Stimulated activated CD4-positive, alpha-beta T cell treated with anti-CD3 and anti-CD28 coated beads, Interleukin-2, amount 100 ng/mL, for 48 hours (primary cell): ENCODE results near the gene NADK2.

ENCODE experiments used
- DNase-seq, 2 donors: peaks; one replicate each; pipeline ENCODE4 v3.0.0-alpha.2; 2020

NADK2 gene

DNA sequence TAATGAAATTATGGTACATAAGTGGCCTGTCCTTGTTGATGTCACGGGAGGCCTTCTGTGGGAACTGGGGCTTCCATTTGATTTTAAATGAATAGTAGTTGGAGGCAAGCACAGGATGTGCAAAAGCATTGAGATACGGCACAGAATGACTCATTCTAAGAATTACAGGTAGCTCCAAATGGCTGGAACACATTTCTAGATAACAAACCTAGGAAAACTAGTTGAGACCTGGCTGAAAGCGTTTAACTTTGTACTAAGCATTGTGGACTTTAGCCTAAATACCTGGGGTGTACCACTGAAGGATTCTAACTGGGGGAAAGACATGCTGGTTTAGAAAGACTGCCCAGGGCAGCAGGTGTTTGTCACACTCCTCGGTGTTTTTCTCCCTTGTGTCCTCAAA lies 80.4 kb downstream of the NADK2 start:
- no peak for DNase-seq

DNA sequence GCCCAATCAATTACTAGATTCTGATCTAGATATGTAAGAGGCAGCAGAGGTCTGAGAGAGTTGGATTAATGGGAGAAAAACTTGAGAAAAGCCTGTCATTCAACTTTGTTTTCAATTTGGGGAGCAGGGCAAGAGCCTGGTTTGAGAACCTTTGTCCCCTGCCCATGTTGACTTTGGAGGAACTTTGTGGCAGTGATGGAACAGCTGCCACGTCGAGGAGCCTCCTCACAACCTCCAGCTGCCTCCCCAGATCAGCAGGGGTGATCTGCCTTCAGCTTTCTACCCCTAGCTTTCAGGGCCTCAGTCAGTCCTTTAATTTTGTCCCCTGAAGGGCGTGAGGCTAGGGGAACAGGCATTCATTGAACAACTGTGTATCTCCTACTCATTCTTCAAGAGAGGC lies 81.1 kb downstream of the NADK2 start:
- no peak for DNase-seq

DNA sequence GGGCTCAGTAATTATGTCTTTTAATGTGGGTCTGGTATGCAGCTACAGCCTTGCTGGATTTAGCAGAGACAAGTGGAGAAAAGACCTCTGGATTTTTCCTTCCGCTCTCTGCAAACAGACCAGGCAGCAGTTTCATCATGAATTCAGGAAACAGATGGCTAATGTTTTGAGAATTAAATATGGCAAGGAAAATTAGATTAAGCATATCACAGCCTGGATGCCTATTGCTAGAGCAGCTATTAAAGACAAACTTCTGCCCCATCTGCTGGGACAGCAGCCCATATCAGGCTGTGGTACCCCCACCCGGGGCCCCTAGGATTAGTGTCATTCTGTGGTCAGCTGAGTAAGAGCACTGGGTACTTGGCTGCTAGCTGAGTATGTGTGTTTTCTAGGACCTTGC lies 83.6 kb downstream of the NADK2 start:
- no peak for DNase-seq

DNA sequence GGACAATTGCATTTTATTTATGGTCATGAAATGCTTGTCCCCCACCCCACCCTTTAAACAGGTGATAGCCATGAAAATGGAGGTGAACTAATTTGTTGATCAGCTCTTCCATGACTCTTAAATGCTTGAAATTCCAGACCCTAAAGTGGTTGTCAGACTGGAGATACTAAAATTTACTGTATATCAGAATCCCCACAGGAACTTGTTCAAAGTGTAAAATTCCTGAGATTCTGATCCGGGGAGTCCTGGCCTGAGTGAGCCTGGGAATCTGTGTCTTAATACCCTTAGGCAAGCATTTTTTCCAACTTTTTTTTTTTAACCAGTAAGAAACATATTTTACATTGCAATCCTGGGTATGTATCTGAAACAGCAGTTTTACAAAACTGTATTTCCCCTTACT lies 85.1 kb downstream of the NADK2 start:
- no peak for DNase-seq

DNA sequence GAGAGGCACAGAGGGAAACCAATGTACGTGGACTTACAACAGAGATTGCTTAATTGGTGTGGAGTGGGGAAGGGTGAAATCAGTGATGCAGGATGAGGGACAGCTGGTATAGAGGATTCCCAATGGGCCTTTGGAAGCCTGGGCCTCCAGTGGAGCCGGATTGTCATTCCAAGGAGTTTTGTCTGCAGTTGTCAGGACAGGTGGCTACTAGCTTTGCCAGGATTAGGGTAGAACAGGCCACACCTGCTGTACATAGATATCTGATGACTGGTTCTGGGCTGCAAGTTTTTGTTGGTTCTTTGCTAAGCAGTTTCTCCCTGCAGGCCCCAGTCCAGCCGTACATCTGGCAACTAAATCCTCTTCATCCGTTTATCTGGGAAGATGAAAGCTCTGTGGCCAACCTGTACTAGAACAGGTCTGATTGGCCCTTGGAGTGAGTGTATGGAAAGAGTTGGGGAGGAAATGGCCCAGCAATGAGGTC lies 85.6 kb downstream of the NADK2 start:
- no peak for DNase-seq

DNA sequence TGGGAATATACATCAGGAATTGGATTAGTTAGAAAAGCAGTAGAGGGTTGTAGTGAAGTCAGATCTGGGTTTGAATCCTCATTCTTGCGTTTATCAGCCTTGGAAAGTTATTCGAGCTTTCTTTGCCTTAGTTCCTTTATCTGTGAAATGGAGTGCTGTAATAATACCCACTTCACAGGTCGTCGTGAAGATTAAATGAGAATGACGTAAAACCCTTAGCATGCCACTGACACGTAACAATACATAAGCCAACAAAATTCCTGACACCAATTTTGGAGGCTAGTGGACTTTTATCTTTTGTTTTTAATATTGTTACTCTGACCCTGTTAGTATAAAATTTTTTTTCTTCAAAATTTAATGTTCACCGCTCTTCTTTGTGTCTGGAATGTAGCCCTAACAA lies 86.4 kb downstream of the NADK2 start:
- no peak for DNase-seq

DNA sequence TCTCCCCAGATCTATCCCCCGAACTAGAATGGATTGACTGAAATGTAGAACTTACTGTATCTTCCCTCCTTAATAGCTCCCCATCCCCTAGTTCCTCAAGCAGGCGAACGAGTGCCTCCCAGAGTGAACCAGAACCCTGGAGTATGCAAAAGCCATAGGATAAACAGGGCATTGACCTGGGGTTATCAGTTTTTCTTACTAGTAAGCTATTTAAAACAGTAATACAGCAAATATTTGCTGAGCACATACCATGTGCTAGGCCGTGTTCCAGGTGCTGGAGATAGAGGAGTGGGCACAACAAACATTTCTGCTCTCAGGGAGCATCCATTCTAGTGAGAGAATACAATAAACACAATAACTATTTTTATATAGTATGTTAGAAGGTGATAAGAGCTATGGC lies 88.0 kb downstream of the NADK2 start:
- no peak for DNase-seq

DNA sequence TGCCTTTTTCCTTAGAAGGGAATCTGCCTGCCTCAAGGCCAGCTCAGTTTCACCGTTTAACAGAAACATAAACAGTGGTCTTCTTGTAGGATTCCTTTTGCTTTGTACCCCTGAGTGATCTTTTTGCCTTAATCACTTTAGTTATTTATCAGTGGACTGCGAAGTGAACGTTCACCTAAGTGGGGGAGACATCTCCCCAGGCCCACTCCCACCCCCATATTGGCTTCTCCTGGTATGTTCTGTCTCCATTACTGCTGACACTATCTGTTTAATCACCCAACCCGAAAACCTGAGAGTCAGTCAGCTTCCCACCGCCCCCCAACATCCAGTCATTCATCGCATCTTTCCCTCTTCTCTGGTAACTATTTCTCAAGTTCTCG lies 88.4 kb downstream of the NADK2 start:
- no peak for DNase-seq

DNA sequence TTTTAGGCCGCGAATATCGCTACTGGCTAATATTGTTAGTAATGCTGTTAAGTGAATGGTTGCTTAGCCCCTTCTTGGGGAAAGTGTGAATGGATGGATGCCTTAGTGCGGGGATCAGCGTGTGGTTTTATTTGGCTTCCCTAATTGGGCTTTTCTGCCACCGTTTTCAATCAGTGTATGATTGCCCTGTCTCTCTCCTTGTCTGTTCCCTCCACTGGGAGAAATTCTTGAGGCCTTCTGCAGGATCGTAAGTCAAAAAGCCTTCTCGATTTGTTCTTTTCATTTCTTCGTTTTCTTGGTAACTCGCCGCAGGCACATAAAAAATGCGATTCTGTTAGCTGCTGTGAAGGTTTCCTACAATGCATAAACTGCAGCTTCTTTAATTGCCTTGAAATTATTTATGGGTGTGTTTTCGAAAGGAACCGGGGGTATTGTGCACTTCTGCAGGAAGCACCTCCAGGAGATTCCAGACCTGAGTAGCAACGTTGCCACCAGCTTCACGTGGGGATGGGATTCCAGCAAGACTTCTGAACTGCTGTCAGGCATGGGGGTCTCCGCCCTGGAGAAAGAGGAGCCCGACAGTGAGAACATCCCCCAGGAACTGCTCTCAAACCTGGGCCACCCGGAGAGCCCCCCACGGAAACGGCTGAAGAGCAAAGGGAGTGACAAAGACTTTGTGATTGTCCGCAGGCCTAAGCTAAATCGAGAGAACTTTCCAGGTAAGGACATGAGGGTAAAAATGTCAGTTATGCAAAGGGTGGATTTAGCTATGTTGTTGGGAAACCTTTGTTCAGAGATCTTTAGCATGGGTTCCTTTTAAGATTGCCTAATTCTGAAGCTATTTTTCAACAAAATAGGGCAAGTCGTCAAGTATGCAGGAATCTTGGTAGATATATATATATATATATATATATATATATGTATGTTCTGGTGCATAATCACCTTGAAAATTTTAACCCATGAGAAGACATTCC lies 89.1 kb downstream of the NADK2 start:
- no peak for DNase-seq

DNA sequence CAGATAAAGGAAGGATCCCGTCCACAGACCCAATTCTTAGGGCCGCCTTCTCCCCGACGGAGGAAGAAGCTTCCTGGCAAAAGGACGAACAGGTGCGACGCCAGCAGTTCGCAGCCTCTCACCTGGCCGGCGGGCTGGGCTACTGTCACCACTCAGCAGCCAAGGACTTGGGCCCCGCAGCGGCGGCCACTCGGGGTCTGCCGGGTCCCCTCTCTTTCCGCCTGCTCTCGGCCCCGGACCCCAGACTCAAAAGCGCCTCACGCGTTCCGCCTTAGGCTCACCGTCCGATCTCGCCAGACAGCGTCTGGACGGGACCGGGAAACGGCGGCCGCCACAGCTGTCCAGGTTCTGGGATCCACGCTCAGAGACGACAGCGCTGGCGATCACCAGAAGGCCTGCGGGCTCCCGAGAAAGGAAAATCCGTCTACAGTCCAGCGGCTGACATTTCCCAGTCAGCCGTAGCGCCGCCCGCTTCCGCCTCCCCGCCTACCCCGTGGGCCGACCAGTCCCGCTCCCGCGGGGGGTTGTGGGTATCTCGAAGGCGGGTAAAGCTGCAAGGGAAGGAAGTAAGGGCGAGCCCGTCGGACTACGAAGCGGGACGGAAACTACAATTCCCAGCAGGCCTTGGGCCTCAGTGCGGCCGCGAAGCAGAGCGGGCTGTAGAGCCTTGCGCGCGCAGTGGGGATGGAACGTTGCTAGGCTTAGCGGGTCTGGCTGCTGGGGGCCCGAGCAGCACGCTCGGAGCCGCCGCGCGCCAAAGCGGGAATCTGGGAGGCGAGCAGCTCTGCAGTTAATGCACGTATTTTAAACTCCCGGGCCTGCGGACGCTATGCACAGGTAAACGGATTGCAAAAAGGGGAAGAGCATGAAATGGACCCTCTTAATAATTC lies 90.0 kb downstream of the NADK2 start, which contains the start of the genes LMBRD2 and SKP2:
TSS of gene LMBRD2 (minus strand) at position 454 of the 890 bp plus-strand sequence. CDS start 8,538 bp downstream, outside the sequence.
TSS of gene SKP2 (plus strand) at position 678 of the 890 bp plus-strand sequence. CDS start at position 830, 152 bp downstream.
- peak; percentile 93 to 95 for DNase-seq

DNA sequence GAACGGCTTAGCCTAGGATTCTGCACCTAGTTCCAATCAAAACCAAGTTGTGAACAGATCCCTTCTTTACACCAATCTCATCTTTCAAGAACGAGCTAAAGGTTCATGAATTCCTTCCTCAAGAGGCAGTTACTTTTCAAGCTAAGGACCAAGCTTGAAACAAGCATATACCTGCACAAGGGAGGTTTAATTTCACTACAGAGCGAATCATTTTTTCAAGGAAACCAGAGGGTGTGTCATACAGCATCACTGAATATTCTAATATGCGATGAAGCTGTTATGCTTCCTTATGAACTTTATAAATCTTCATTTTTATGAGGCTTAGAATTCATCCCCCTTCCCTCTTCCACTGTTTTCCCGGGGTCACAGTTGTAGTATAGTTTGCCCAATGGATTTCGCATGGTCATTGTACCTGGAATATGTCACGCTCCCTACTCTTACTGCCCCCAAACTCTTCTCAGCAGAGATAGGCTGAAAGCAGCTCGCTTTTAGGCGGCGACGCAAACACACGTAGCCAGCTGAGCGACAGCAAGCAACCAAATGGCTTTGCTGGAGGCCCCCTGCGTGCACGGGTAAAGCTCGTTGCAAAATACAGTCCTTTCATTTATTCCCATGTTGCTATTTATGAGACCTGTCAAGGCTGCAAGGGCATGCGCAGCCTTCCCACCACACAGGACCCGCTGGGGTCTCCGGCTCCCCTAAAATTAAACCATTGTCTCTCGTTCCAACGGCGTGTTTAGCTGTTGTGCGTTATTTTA lies 90.9 kb downstream of the NADK2 start:
- peak; percentile 30 to 41 for DNase-seq

DNA sequence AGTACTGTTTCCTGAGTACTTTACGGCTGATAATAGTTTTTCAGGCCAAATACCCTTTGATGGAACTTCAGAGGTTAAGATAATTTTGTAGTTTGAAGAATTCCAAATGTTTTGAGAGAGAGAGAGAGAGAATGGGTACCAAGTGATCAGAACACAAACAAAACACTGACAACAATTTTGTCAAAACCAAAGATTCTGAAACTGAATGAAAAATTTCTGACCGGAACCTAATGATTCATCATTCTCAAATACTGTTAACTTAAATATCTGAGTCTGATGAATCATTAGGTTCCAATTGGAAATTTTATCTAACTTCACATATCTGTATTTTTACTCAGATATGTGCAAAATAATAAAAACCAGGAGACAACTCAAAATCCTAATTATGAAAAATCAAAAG lies 94.0 kb downstream of the NADK2 start:
- DNase-seq: no peak

DNA sequence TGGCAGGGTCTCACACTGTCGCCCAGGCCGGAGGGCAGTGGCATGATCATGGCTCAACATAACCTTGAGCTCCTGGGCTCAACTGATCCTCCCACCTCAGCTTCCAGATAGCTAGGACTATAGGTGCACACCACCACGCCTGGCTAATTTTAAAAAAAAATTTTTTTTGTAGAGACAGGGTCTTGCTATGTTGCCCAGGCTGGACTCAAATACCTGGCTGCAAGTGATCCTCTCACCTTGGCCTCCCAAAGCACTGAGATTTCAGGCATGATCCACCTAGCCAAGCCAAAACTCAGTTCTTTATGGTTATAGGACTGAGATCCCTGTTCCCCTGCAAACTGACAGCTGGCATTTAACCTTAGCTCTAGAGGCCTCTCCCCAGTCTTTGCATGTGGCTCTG lies 95.3 kb downstream of the NADK2 start:
- DNase-seq: no peak

DNA sequence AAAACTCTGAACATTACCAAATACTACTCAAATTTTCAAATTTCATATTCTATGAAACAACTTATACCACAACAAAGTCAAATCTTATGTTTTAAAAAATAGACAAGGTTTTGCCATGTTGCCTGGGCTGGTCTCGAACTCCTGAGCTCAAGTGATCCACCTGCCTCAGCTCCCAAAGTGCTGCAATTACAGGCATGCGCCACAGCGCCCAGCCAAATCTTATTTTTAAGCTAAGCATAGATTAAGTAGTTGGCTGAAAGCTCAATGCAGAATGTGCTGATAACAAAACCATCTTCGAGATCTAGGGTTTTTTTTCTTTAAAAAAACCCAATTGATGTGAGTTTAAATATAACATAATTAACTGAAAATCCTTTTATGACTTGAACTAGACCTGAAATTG lies 96.4 kb downstream of the NADK2 start:
- DNase-seq: no peak
